ENCODE measurements around the gene FRAS1. TPM values are rescaled to one million over a fixed set of nuclear protein-coding genes. Genes with fewer than 3 reads are reported as not detected.

Gene FRAS1
- total RNA-seq, 4 donors from 2014 or later, result 3.2 to 4.1 (median 3.4) TPM

DNA sequence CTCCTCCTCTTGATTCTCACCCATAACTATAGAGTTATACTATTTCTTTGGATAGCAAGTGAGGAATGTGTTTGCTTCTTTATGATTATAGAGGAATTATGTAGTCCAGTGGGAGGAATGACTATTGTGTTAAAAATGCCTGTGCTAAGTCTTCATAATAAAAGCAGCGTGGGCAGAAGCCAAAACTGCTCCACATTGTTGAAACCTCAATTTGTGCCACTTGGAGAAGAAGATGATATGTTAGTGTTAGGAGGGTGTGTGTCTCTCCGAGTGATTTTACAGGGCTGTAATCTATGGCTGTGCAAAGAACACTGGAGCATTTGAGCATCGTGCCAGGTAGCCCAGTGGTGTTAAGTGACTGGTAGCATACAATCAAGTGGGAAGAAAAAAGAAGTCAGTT is 74.3 kb downstream of the FRAS1 start:
- DNase-seq, result no peak
- no peaks in the 10 kb centered on the region for H3K36me3 ChIP-seq
- H3K4me1 ChIP-seq, result no peaks in the 10 kb centered on the region
- H3K4me3 ChIP-seq, result no peak overlapping the region
- no peak overlapping the region for H3K27ac ChIP-seq
- H3K27me3 ChIP-seq, result no peaks in the 10 kb centered on the region
- no peaks in the 10 kb centered on the region for H3K9me3 ChIP-seq
- no peak for TF ChIP-seq POLR2A (IDR thresholded peaks at IDR 0.05)
- TF ChIP-seq CTCF (IDR thresholded peaks at IDR 0.05), result no peak

DNA sequence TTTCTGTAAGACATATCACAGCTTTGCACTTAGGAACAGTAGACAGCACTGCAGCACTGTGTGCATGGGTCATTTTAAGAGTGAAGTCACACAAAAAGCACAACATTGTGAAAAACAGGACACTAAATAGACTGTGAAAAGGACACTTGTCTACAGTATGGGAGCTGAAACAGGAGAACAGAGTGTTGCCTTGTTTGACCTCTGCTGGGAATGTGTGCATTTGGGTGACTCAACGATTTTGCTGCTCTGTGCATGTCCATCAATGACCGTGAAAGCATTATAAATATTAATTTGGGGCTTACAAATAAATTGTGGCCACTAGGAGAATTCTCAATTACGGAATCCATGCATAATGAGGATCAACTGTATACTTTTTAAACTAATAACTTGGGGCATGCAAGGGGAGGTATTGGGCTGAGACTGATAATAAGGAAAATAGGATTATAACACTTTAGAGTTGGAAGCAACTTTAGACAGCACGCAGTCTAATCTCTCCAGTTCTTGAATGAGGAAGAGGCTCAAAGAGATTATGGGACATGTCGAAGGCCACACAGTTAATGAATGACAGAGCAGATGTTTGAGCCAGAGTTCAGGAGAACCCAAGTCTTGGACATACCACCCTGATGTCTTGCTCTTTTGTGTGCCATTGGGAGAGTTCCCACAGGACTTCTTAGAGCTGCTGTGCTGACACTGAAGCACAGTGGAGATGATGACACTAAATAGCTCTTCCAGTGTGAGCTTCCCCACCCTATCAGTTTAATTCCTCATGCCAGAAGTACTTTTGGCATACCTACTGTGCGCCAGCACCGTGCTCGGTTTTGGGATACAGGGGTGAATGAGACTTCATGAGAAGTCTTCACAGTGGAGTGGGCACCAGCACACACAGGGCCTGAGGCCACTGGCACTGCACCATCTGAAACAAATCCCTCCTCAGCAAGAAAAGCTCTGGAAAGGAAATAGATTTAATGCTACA is 79.3 kb downstream of the FRAS1 start:
- Histone ChIP-seq H3K36me3 (no peaks in the 10 kb centered on the region), H3K27me3 (no peaks in the 10 kb centered on the region), H3K27ac (peak overlapping the region in 2 of 4 donors; percentile 48 to 70), H3K4me3 (no peak overlapping the region), H3K9me3 (no peaks in the 10 kb centered on the region), H3K4me1 (peaks cover 0 to 13% (median 0%) of the 10 kb centered on the region in 4 donors)
- no peak for DNase-seq
- peak in 1 of 6 experiments; percentile 7 for TF ChIP-seq CTCF (IDR thresholded peaks at IDR 0.05)
- no peak for TF ChIP-seq POLR2A (IDR thresholded peaks at IDR 0.05)

GRCh38 chr4:78137532-78137931 is 80.4 kb downstream of the FRAS1 start:
- Histone ChIP-seq H3K9me3 (no peaks in the 10 kb centered on the region), H3K27ac (peak overlapping the region in 1 of 4 donors; percentile 38), H3K27me3 (no peaks in the 10 kb centered on the region), H3K4me1 (peaks cover 0 to 13% (median 0%) of the 10 kb centered on the region in 4 donors), H3K4me3 (no peak overlapping the region), H3K36me3 (no peaks in the 10 kb centered on the region)
- no peak for TF ChIP-seq POLR2A (IDR thresholded peaks at IDR 0.05)
- no peak for TF ChIP-seq CTCF (IDR thresholded peaks at IDR 0.05)
- no peak for DNase-seq

DNA sequence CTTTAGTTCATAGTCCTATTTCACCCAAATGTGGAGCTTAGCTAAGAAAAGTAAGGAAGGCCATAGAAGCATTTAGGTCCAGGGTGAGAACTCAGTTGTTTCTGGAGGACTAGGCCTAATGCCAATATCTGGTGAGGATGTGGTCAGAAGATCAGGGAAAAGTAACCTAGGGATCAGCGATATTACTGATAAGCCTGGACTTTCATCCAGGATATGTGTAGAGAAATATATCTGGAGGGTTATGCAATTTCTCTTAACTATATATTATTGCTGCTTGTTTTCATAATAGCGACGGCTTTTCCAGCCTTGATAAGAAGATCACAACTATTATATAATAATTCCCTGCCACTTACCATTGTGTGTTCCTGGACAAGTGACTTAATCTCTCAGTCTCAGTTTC is 81.1 kb downstream of the FRAS1 start:
- peak overlapping the region in 2 of 4 donors; percentile 10 to 38 for H3K27ac ChIP-seq
- DNase-seq, result no peak
- H3K36me3 ChIP-seq, result no peaks in the 10 kb centered on the region
- H3K4me1 ChIP-seq, result peaks cover 0 to 13% (median 0%) of the 10 kb centered on the region in 4 donors
- no peaks in the 10 kb centered on the region for H3K27me3 ChIP-seq
- TF ChIP-seq CTCF (IDR thresholded peaks at IDR 0.05) (no peak), POLR2A (IDR thresholded peaks at IDR 0.05) (no peak)
- no peak overlapping the region for H3K4me3 ChIP-seq
- no peaks in the 10 kb centered on the region for H3K9me3 ChIP-seq

GRCh38 chr4:78143634-78144033 is 86.5 kb downstream of the FRAS1 start:
- no peak overlapping the region for H3K4me3 ChIP-seq
- DNase-seq, result no peak
- no peak overlapping the region for H3K27ac ChIP-seq
- TF ChIP-seq POLR2A (IDR thresholded peaks at IDR 0.05), result no peak
- no peak for TF ChIP-seq CTCF (IDR thresholded peaks at IDR 0.05)
- H3K4me1 ChIP-seq, result peaks cover 0 to 2% (median 0%) of the 10 kb centered on the region in 4 donors
- H3K36me3 ChIP-seq, result no peaks in the 10 kb centered on the region
- no peaks in the 10 kb centered on the region for H3K27me3 ChIP-seq
- no peaks in the 10 kb centered on the region for H3K9me3 ChIP-seq

Data from Peyer's patch (tissue), 4 donors.